ENCODE measurements around the gene MFF.
"Not testable (repeated sequence)": the region's sequence is repeated elsewhere in the genome, so short reads cannot be mapped to it uniquely, and the experiment has no call there.

MFF gene

DNA sequence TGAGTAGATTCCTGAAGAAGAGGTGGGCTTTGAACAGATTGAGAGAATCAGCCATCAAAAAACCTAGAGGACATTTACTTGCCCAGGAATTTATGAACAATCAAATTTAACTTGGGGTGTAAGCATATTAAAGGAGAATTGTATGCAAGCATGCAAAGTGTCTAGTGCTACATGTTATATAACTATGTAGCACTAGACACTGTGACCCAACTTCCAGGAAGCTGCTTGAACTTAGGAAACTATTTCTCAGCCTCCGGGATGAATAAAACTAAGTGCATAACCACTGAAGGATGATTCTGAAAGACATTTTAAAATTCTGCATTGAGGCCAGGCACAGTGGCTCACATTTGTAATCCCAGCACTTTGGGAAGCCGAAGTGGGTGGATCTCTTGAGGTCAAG lies 12.4 kb downstream of the MFF start:
- DNase-seq: no peak

DNA sequence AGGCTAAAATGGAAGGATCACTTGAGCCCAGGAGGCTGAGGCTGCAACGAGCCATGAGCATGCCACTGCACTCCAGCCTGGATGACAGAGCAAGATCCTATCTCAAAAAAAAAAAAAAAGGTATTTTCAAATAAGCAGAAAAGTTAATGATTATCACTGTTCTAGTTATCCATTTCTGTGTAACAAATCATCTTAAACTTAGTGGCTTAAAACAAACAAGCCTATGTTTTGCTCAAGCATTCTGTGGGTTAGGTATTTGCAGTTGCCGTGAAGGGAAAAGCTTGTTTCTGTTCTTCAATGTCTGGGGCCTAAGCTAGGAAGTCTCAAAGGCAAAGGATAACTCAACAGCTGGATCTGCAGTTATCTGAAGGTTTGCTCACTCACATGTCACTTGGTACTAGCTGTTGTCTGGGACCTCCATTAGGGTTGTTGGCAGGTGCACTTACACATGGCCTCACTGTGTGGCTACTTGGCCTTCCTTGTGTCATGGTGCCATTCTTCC lies 14.1 kb downstream of the MFF start:
- no peak for DNase-seq

DNA sequence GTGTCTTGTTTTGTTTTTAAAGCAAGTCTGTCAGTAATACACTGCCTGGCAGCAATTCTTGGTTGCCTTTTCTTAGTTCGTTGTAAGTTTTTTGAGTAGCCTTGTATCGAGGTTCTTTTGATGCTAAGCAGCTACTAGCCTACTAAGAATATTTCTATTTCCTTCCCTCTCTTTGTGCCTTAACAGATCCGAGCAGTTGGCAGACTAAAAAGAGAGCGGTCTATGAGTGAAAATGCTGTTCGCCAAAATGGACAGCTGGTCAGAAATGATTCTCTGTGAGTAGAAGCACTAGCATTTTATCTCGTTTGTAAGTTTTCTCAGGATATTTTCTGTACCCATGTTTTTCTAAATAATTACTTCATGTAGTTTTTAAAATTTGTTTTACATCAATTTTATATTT lies 15.1 kb downstream of the MFF start:
- DNase-seq: no peak

DNA sequence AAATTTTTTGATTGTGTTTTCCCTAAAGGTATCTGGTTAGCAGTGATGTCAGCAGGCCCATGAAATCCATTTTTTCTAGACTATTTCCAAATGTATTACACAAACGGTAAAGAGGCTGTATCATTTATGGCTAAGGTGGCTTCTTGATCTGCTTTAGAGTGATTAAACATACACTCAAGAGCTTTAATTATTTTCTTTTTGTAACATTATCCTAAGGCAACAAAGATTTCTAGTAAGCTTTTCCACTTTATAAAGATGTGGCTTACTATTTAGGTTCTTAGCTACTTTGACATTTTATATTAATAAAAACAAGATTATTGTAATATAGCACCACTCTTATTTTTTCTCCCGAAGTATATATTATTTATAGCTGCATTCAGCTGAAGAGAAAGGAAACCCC lies 16.5 kb downstream of the MFF start:
- no peak for DNase-seq

DNA sequence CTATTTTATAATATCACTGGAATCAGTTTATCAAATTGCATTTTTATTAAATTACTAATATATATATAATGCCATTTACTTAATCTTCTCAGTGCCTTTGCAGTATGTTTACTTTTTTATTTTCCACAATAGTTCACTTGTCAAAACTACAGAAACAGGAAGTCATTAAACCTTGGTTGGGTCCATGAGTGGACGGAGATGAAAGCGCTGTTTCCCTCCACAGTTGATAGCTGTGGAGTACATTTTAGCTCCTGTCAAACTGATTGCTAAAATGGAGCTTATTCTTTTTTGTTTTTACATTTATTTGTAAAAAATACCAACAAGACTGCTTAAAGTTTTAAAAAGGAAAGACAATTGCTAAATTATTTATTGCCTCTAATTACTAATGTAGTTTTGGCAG lies 19.2 kb downstream of the MFF start:
- no peak for DNase-seq

DNA sequence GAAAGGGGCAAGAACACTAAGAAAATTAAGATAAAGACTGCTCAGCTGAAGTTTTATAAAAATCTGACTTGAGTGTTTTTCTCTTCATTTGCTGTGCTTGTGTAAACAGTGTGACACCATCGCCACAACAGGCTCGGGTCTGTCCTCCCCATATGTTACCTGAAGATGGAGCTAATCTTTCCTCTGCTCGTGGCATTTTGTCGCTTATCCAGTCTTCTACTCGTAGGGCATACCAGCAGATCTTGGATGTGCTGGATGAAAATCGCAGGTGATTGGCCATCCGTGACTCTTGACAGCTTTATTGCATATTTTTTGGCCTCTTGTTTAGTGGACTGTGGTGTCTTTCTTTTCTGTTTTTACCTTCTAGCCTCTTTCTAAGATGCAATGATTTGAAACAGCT lies 22.1 kb downstream of the MFF start:
- DNase-seq: no peak

DNA sequence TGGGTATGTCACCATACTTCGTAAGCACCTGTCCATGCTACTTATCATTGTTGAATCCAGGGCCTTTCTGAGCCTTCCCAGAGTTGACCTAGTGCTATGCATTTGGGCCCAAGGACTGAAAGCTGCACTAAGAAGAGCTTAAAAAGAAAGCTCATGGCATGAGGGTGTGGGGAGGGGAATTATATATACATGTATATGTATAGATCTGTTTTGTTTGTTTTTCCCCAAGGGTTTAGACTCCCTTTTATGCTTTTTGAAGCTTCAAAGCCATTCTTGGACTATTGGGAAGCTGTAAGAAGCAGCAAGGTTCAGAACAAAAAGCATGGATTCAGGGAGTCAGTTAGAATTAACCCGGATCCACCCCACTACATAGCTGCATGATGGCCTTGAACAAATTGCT lies 23.3 kb downstream of the MFF start:
- DNase-seq: no peak

DNA sequence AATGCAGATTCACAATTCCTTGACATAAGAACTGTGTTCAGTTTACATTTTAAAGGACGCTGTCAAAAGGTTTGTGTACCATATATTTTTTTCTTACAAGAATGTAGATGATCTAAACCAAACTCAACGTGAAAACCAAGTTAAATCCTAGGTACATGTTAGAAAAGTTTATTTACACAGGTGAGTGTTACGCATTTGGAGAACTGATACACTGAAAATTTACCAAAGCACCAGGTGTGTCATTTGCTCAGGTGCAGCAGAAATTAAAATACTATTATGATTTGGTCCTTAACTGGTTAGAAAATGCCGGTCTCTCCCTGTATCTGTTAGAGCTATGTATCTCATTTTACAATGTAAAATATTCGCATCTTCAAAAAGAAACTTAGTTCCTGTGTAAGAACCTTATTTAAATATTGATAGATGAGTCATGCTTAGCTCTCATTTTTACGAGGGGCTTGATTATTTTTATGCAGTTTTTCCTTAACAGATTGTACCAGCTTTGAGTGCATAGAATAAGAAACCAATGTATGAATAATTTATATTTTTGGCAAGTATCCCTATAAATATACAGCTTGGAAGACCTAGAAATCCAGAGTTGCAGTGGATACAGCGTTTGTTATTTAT lies 25.1 kb downstream of the MFF start:
- no peak for DNase-seq

DNA sequence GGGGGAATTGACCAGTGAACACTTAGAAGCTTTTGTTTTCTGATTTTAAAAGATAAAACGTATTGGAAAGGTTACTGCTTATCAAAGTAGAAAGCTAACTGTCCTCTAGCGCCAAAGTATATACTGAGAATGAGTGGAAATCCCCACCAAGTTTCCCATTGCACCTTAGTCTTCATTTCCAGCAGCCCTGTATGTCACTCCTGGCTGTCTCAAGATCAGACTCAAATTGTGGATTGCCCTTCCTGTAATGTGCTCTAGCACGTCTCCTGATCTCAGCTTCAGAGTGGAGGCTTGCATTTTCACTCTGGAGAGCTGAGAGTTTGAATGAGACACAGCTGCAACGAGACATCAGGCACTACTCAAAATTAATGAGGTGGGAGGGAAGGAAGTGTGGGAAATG lies 26.6 kb downstream of the MFF start:
- DNase-seq: no peak

DNA sequence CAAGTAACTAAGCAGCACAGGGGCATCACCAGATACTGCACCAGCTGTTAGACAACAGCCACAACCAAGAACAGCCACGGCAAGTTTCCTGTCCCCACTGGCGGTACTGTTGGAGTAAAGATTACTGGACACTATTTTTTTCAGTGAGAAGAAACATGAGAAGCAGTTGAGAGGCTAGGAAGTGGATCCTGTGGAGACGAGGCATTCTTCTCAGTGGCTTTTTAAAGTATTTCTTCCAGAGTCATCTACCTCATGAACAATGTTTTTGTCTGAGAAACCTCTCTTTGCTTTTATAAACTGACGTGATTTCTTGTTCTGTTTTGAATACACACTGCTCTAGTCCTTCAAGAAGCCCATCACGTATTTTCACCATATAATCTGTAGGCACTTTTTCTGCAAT lies 35.3 kb downstream of the MFF start:
- DNase-seq: no peak

DNA sequence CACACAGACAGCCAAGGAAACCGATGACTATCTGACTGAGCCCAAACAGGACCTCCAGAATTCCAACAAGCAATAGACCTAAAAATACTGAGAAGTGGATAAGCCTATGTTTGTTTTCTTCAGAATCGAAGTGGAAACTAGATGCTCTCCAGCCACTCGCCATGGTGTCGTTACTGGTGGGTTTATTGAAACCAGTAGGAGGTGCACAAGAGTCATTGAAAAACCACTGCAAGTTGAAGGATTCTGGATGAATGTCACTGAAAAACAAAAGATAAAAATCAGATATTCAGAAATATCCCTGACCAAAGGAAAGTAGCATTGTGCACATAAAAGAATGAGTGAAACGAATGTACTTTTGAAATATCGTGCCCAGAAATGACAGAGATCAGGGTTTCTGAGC lies 38.7 kb downstream of the MFF start:
- DNase-seq: peak; percentile 3

DNA sequence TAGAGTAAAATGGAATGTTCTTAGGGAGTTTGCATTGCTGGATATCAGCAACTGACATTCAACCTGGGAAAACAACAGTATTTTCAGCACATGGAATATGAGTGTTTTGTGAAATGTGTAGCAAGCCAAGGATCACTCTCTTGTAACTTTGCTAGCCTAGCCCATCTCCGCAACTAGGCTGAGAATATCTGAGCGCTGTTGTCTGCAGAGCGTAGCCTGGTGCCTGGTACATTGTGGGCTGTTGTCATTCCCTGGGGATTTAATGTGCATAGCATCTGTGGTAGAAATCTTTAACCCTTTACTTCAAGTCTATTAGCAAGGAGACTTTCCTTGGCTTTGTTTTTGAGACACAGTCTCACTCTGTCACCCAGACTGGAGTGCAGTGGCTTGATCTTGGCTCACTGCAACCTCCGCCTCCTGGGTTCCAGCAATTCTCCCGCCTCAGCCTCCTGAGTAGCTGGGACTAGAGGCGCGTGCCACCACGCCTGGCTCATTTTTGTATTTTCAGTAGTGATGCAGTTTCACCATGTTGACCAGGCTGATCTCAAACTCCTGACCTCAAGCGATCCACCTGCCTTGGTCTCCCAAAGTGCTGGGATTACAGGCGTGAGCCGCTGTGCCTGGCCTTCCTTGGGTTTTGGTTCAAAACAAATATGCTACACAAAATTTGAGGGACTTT lies 39.7 kb downstream of the MFF start:
- DNase-seq: not testable (repeated sequence)

DNA sequence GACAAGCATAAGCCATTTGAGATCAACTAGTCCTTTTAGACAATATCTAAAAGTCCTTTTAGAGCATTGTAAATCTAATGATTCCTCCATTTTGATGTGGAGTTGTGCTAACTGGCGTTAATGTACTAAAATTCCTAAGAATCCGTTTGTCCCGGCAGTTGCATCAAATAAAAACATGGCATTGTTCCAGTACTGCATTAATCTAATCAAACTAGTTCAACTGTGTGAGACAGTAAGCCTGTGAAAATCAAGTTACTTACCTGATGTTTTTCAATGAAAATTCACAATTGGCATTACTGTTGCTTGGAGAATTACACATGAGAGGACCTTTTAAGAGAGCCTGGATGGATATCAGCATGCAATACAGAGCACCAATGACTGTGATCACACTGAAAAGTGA lies 40.8 kb downstream of the MFF start:
- DNase-seq: no peak

DNA sequence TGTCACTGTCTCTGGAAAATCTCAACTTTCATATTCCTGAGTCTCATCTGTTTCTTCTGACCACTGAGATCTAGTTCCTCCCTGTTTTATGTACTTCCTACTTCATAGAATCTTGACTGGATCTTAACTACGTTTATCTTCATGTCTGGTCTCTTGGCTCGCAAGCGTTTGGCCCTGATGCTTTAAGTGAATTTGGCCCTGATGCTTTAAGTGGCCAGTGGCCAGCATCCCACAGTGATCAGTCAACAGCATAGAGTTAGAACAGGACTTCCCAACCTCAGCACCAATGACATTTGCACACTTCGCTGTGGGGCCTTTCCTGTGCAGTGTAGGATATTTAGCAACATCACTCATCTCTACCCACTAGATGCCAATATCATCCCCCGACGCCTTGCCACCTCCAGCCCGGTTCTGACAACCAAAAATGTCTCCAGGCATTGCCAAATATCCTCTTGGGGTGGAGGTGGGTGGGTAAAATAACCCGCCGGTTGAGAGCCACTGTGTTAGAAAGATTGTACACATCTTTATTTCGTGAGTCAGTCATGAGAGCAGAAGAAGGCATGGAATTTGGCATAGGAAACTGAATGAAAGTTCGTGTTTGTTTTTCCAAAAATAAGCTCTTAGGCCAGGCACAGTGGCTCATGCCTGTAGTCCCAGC lies 41.8 kb downstream of the MFF start:
- DNase-seq: no peak

DNA sequence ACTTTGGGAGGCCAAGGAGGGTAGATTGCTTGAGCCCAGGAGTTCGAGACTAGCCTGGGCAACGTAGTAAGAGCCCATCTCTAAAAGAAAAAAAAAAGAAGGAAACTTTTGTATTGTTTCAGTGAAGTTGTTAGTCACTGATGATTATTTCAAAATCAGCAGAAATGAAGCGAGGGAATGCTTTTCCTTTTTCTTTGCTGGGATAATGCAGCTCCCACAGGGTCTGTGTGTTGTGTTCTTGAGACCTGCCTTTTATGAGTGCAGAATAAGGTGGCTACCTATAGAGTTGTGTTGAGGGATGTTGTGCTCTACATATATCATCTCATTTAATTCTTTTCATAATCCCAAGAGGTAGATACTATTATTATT lies 42.4 kb downstream of the MFF start:
- DNase-seq: no peak

DNA sequence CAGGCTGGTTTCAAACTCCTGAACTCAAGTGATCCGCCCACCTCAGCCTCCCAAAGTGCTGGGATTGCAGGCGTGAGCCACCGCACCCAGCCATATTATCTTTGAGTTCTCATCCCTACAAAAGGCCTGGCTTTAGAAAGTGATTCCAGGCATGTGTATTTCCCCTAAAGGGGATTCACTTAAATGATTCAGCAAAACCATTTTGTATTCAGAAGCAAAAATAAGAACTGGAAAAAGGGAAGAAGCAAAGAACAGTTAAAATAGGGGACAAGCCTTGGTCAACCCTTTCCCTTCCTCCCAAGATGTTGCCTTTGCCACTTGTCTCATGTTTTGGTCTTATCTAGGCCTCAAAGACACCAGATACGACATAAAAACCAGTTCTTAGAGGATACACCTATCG lies 43.5 kb downstream of the MFF start:
- no peak for DNase-seq

DNA sequence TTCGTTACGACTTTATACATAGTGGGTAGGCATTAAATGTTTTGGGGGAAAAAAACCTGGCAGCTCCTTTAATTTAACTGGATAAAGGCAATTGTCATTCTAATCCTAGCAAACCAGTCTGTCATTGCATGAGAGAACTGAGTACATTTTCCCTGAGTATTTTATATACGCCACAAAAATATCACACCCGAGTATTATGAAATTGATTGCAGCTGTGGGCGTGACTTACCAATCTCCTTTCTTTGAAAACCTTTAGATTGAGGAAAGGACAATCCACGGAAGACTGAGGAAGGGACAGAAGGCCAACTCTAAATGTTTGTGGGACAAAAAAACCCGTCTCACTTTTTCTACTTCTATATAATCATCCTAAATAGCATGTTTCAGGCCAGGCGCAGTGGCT lies 45.0 kb downstream of the MFF start:
- DNase-seq: no peak

DNA sequence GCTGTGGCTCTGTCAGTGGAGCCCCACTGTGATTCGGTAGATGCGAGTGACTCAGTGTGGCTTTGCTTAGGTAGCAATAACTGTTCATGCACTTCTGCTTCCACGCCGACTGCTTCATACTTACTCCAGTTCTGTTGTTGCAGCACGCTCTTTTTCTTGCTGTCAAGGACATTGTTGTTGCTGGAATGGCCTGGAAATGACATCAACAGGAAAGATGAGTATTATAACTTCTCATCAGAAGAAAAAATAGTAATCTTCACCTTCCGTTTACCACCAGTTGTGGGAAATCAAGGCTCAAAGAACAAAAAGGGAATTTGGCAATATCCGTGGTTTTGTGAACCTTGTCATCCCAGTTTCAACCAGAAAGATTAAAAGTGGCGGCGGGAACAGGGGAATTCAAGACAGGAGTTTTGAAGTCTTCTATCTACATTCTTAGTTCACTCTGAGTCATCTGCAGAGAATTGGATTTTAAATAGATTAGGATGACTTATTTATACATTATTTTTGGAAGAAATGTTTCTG lies 45.8 kb downstream of the MFF start:
- DNase-seq: no peak

DNA sequence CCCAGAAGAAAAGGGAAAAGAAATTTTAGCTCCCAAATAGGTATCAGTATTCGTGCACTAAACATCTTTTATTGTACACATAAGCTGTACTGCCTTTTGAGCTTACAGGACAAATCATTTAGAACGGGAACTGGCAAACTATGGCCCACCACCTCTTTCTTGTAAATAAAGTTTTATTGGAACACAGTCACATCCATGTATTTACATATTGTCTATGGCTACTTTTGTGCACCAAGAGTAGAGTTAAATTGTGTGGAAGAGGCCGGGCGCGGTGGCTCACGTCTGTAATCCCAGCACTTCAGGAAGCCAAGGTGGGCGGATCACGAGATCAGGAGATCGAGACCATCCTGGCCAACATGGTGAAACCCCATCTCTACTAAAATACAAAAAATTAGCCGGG lies 48.3 kb downstream of the MFF start:
- no peak for DNase-seq

DNA sequence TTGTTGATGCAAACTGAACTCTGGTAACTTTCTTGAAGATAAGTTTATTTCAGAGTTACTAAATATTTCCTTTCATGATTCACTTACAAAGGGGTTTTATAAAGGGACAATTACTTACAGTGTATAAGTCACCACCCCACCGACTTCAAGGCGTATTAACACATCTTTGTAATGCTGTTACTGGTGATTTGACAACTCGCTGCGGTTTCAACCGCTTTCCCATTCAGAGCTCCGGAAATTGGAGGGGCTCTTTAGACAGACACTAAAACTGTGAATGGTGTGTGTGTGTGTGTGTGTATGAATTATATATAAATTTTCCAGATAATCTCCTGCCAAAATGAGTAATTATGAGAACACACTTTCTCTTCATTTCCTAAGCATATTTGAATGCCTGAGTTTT lies 49.1 kb downstream of the MFF start:
- DNase-seq: no peak

DNA sequence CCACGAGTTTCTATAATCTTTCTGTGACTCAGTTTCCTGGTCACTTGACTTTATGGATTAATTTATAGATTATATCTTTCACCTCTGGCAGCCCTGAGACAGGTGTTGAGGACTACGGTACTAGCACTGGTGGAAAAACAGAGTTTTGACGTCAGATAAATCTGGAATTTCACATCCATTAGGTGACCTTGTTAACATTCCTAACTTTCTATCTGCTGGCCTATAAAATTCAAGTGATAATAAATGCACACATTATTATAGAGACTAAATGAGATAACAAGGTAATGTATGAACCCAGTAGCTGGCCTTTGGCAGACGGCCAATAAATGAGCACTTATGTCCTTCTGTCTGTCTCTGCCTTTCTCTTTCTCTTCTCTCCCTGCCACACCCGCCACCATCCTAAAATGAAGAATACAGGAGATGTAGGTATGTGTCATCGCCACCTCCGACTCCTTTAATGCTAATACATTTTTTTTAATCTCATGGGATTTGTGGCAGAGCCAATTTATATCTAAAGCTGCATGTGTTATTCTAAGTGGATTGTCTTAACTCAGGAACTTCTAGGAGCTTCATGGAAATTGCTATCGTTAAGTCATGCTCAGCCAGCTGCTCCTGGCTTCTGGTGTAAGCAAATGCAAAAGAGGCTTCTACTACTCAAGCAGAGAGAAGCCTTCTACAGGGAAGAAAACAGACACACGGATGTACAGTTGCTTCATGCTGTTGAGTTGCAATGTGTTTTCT lies 51.8 kb downstream of the MFF start:
- DNase-seq: no peak

DNA sequence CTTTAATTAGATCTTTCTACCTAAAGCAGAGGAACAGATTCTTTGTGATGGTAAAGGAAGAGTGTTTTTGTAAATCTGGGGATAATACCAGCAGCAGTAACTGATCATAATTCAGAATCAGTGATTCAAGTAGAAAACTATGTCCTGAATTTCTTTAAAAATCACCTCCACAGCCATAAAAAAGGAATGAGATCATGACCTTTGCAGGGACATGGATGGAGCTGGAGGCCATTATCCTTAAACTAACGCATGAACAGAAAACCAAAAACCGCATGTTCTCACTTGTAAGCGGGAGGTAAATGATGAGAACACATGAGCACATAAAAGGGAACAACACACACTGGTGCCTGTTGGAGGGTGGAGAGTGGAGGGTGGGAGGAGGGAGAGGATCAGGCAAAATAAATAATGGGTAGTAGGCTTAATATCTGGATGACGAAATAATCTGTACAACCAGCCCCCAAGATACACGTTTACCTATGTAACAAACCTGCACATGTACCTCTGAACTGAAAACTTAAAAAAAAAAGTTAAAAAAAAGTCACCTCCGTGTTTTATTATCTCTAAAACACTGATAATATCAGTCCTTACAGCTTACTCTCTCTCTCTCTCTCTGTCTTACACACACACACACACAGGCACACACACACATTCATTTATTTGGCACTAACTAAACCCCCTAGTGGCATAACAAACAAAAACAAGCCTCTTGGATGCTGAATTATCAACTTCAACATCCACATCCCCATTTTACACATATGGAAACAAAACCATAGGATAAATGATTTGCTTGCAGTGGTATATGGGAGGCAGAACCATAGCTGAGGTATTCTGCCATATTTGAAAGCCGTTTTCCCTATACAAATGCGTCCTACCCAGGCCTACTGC lies 52.7 kb downstream of the MFF start:
- DNase-seq: no peak
